Hepatocyte (in vitro differentiated cells): ENCODE measurements around the gene TRIM6. TPM values are rescaled to one million over a fixed set of nuclear protein-coding genes. Genes with fewer than 3 reads are reported as not detected.

Experiments
- DNase-seq: peaks from one replicate; pipeline ENCODE4 v3.0.0-alpha.2; 2016; ENCODE audit warnings: low spot score
- H2AFZ ChIP-seq: fragments of 200-600 bp; sonication (generic); 2 replicates; pipeline ENCODE4 v1.6.0; 2016; ENCODE audit warnings: antibody characterized with exemption, mild to moderate bottlenecking
- H3K27ac ChIP-seq: fragments of 200-600 bp; sonication (generic); 2 replicates; pipeline ENCODE4 v1.5.1; 2016; ENCODE audit warnings: mild to moderate bottlenecking
- H3K27me3 ChIP-seq: fragments of 200-600 bp; sonication (generic); 2 replicates; pipeline ENCODE4 v1.6.1; 2016
- H3K36me3 ChIP-seq: fragments of 200-600 bp; sonication (generic); replicated peaks from 2 replicates; pipeline ENCODE4 v1.5.1; 2016; ENCODE audit warnings: low read depth; ENCODE audit not compliant: insufficient read depth
- H3K4me1 ChIP-seq: fragments of 200-600 bp; sonication (generic); 2 replicates; pipeline ENCODE4 v1.5.1; 2016; ENCODE audit warnings: mild to moderate bottlenecking, moderate library complexity; ENCODE audit not compliant: insufficient read depth
- H3K4me2 ChIP-seq: fragments of 200-600 bp; sonication (generic); 2 replicates; pipeline ENCODE4 v1.6.0; 2016
- H3K4me3 ChIP-seq: fragments of 200-600 bp; sonication (generic); 2 replicates; pipeline ENCODE4 v1.5.1; 2016; ENCODE audit warnings: mild to moderate bottlenecking
- H3K79me2 ChIP-seq: fragments of 200-600 bp; sonication (generic); 2 replicates; pipeline ENCODE4 v1.6.0; 2017; ENCODE audit warnings: mild to moderate bottlenecking
- H3K9me2 ChIP-seq: fragments of 200-600 bp; sonication (generic); replicated peaks from 2 replicates; pipeline ENCODE4 v1.6.0; 2017; ENCODE audit warnings: mild to moderate bottlenecking; ENCODE audit not compliant: insufficient read depth
- H3K9me3 ChIP-seq: fragments of 200-600 bp; sonication (generic); 2 replicates; pipeline ENCODE4 v1.5.1; 2016; ENCODE audit warnings: low read depth, mild to moderate bottlenecking
- H4K20me1 ChIP-seq: fragments of 200-600 bp; sonication (generic); 2 replicates; pipeline ENCODE4 v1.6.0; 2016; ENCODE audit warnings: mild to moderate bottlenecking; ENCODE audit not compliant: insufficient read depth, poor library complexity, severe bottlenecking
- EZH2 ChIP-seq: fragments of 200-600 bp; sonication (generic); IDR thresholded peaks from 2 replicates; pipeline ENCODE4 v1.6.1; 2016; ENCODE audit warnings: antibody characterized with exemption, mild to moderate bottlenecking, borderline replicate concordance
- EZH2phosphoT487 ChIP-seq: fragments of 200-600 bp; sonication (generic); IDR thresholded peaks from one replicate; pipeline ENCODE4 v1.6.1; 2018; ENCODE audit warnings: antibody characterized with exemption, mild to moderate bottlenecking, low read depth, moderate library complexity; ENCODE audit not compliant: unreplicated experiment, severe bottlenecking
- WGBS: methylation state at CpG from one replicate; pipeline ENCODE4 v1.1.6; 2016; ENCODE audit warnings: low lambda C conversion rate; ENCODE audit errors: missing lambda C conversion rate; 5-methylcytosine and 5-hydroxymethylcytosine counted together
- polyA plus RNA-seq: library from polyadenylated mRNA; unstranded; fragments of >200 nt; fragmentation: Nextera tagmentation; extraction: Ambion mirVana; gene quantifications from 2 replicates; pipeline ENCODE4 v1.2.1, GENCODE V29; 2016
- total RNA-seq: library from RNA; depleted of rRNA; stranded (reverse); fragments of >200 nt; gene quantifications from 2 replicates; pipeline ENCODE4 v1.2.3, GENCODE V29; 2014
- TF ChIP-seq, protein P1 (sequence below): fragments of 200-600 bp; sonication (generic); IDR thresholded peaks from 2 replicates; pipeline ENCODE4 v1.5.1; 2016; ENCODE audit warnings: antibody characterized with exemption, mild to moderate bottlenecking; ENCODE audit not compliant: poor library complexity

The TRIM6 gene
- total and polyA plus RNA-seq, 2 experiments from 2014 or later = 4.3 to 10.7 TPM

DNA sequence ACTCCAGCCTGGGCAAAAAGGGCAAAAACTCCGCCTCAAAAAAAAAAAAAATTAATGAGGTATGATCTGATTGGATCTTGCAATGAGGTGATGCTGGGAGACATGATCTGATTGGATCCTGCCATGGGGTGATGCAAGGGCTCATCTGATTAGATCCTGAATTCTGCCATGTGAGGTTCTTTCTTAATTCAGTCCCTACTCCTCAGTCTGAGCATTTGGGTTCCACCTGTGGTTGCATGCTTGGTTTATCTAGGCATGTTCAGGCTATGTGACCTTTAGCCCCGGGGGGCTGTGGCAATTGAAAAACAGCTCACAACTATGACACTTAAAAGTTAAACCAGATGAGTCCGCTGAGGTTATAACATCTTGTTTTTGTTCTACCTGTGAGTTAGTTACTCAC, 4.8 kb upstream of the TRIM6 start:
- Histone ChIP-seq H3K4me3 (no peak overlapping the region), H3K4me2 (no peak overlapping the region), H3K9me3 (no peaks in the 10 kb centered on the region), H4K20me1 (no peaks in the 10 kb centered on the region), H3K9me2 (no peaks in the 10 kb centered on the region), H3K27ac (no peak overlapping the region), H3K79me2 (no peaks in the 10 kb centered on the region), H3K27me3 (no peaks in the 10 kb centered on the region), H3K36me3 (no peaks in the 10 kb centered on the region), H2AFZ (no peak overlapping the region), H3K4me1 (no peaks in the 10 kb centered on the region)
- TF ChIP-seq EZH2 (no peak), EZH2phosphoT487 (no peak)
- TF ChIP-seq, protein P1, sequence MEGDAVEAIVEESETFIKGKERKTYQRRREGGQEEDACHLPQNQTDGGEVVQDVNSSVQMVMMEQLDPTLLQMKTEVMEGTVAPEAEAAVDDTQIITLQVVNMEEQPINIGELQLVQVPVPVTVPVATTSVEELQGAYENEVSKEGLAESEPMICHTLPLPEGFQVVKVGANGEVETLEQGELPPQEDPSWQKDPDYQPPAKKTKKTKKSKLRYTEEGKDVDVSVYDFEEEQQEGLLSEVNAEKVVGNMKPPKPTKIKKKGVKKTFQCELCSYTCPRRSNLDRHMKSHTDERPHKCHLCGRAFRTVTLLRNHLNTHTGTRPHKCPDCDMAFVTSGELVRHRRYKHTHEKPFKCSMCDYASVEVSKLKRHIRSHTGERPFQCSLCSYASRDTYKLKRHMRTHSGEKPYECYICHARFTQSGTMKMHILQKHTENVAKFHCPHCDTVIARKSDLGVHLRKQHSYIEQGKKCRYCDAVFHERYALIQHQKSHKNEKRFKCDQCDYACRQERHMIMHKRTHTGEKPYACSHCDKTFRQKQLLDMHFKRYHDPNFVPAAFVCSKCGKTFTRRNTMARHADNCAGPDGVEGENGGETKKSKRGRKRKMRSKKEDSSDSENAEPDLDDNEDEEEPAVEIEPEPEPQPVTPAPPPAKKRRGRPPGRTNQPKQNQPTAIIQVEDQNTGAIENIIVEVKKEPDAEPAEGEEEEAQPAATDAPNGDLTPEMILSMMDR = no peak
- 54% methylated on average over 3 of the region's 3 CpGs for WGBS
- no peak for DNase-seq

DNA sequence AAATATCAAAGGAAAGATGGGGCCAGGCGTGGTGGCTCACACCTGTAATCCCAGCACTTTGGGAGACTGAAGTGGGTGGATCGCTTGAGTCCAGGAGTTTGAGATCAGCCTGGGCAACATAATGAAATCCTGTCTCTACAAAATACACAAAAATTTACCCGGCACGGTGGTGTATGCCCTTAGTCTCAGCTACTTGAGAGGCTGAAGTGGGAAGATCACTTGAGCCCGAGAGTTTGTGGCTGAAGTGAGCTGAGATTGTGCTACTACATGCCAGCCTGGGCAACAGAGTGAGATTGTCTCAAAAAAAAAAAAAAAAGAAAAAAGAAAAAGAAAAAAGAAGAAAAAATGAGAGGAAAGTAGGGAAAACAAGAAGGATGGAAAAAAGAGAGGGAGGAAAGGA, 3.8 kb upstream of the TRIM6 start:
- H3K4me2 ChIP-seq = no peak overlapping the region
- no peak overlapping the region for H3K27ac ChIP-seq
- no peaks in the 10 kb centered on the region for H4K20me1 ChIP-seq
- no peaks in the 10 kb centered on the region for H3K79me2 ChIP-seq
- TF ChIP-seq EZH2 (no peak), EZH2phosphoT487 (no peak)
- TF ChIP-seq, protein P1 = no peak
- no peaks in the 10 kb centered on the region for H3K4me1 ChIP-seq
- no peak overlapping the region for H2AFZ ChIP-seq
- H3K4me3 ChIP-seq = no peak overlapping the region
- no peaks in the 10 kb centered on the region for H3K9me3 ChIP-seq
- H3K27me3 ChIP-seq = no peaks in the 10 kb centered on the region
- no peaks in the 10 kb centered on the region for H3K9me2 ChIP-seq
- WGBS = 73% methylated on average over 5 of the region's 5 CpGs
- DNase-seq = no peak
- H3K36me3 ChIP-seq = no peaks in the 10 kb centered on the region

DNA sequence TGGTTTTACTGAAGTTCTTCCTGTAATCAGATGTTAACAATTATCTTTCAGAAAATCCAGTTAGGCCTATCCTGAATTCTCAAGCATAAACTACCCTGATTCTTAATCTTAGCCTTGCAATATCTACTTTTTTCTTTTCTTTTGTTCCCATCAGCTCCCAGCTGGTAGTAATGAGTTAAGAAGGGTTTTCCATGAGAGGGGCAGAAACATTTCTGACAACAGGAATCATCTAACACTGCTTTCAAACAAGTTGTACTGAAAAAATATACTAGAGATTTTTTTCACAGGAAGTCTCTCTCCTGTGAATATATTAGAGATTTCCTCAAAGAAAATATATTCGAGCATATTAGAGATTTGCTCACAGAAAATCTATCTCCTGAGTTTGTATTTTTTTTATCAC, 3.3 kb upstream of the TRIM6 start:
- no peak for DNase-seq
- no peaks in the 10 kb centered on the region for H3K4me1 ChIP-seq
- H3K9me2 ChIP-seq = no peaks in the 10 kb centered on the region
- H3K4me2 ChIP-seq = no peak overlapping the region
- no peak for TF ChIP-seq EZH2
- TF ChIP-seq, protein P1 = no peak
- no peak for TF ChIP-seq EZH2phosphoT487
- H4K20me1 ChIP-seq = no peaks in the 10 kb centered on the region
- no peak overlapping the region for H2AFZ ChIP-seq
- no peak overlapping the region for H3K27ac ChIP-seq
- H3K79me2 ChIP-seq = no peaks in the 10 kb centered on the region
- no peaks in the 10 kb centered on the region for H3K9me3 ChIP-seq
- no peaks in the 10 kb centered on the region for H3K27me3 ChIP-seq
- WGBS = 92% methylated on average over 1 of the region's 1 CpG
- no peaks in the 10 kb centered on the region for H3K36me3 ChIP-seq
- H3K4me3 ChIP-seq = no peak overlapping the region

DNA sequence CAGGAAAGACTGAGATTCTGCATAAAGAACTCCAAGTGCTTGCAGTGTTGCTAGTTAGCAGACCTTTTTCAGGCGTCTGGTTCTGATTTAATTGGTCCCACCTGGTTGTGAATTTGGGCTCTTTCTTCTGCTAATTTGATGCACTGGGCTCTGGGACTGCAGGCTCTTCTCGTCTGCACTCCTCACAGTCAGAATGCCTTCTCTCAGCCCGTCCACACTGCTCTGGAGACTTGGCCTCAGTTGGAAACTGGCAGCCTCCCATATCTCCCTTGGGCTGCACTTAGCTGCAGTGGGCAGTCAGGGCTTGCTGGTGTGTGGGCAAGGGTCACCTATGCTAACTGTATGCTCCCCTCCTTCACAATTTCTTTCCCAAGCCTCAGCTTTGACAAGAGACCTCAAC, 1.5 kb downstream of the TRIM6 start:
- H3K27ac ChIP-seq = no peak overlapping the region
- H4K20me1 ChIP-seq = no peaks in the 10 kb centered on the region
- H3K4me2 ChIP-seq = peak overlapping the region; percentile 83
- no peaks in the 10 kb centered on the region for H3K9me3 ChIP-seq
- H2AFZ ChIP-seq = no peak overlapping the region
- H3K79me2 ChIP-seq = peaks cover 5% of the 10 kb centered on the region
- DNase-seq = no peak
- no peaks in the 10 kb centered on the region for H3K27me3 ChIP-seq
- TF ChIP-seq EZH2 = no peak
- TF ChIP-seq, protein P1 = no peak
- TF ChIP-seq EZH2phosphoT487 = no peak
- H3K4me1 ChIP-seq = no peaks in the 10 kb centered on the region
- H3K4me3 ChIP-seq = no peak overlapping the region
- no peaks in the 10 kb centered on the region for H3K36me3 ChIP-seq
- no peaks in the 10 kb centered on the region for H3K9me2 ChIP-seq
- WGBS = 58% methylated on average over 3 of the region's 3 CpGs
